GM12878 (cell line): ENCODE results near the gene ITIH6.

Source experiments
- ELK1 ChIP-seq: IDR thresholded peaks from 2 replicates; pipeline ENCODE4 v1.6.1; 2012; ENCODE audit warnings: low read depth, low read length, improper control_type of control experiment
- EZH2 ChIP-seq: IDR thresholded peaks from 2 replicates; pipeline ENCODE4 v1.6.1; 2012; ENCODE audit warnings: low read depth, mild to moderate bottlenecking, control low read depth, inconsistent platforms, low read length, borderline replicate concordance; ENCODE audit not compliant: control insufficient read depth
- SMC3 ChIP-seq: IDR thresholded peaks from 2 replicates; pipeline ENCODE4 v1.6.1; 2011; ENCODE audit warnings: low read length, improper control_type of control experiment, borderline replicate concordance
- USF2 ChIP-seq: IDR thresholded peaks from 2 replicates; pipeline ENCODE4 v1.6.1; 2011; ENCODE audit warnings: low read depth, low read length, improper control_type of control experiment, borderline replicate concordance

- no peak for TF ChIP-seq SMC3
- TF ChIP-seq EZH2: no peak
- no peak for TF ChIP-seq USF2
- TF ChIP-seq ELK1: no peak
Observed at GRCh38 chrX:54808605-54809483, 10.8 kb upstream of the ITIH6 start.
